Measurements from ENCODE around the gene EEF1AKMT3. TPM values are rescaled to one million over a fixed set of nuclear protein-coding genes. Genes with fewer than 3 reads are reported as not detected.

The EEF1AKMT3 gene
- total and polyA plus RNA-seq, 9 of the 15 experiments (the other 6 are each of a cell fraction or from before 2014, with no cell fraction given): 4.1 to 17.2 (median 7.9) TPM

GRCh38 chr12:57826400-57826799 is 54.0 kb downstream of the EEF1AKMT3 start (continued):
- TF ChIP-seq ZBTB49 (CRISPR knock-in tag; IDR thresholded peaks at IDR 0.05; ENCODE audit: borderline replicate concordance) (no peak), ARNT (IDR thresholded peaks at IDR 0.05) (no peak), TGIF2 (CRISPR knock-in tag; IDR thresholded peaks at IDR 0.05) (no peak), RBM14 (IDR thresholded peaks at IDR 0.05; ENCODE audit: borderline replicate concordance, insufficient read depth, low read depth, low read length) (no peak), MTA1 (IDR thresholded peaks at IDR 0.05; ENCODE audit: borderline replicate concordance) (no peak), ZNF384 (IDR thresholded peaks at IDR 0.05; ENCODE audit: low read depth, low read length) (no peak), RREB1 (CRISPR knock-in tag; IDR thresholded peaks at IDR 0.05) (no peak), GABPB1 (CRISPR knock-in tag; IDR thresholded peaks at IDR 0.05) (no peak), E2F1 (CRISPR knock-in tag; IDR thresholded peaks at IDR 0.05) (no peak), CREM (IDR thresholded peaks at IDR 0.05; ENCODE audit: low read depth) (no peak), ELF4 (CRISPR knock-in tag; IDR thresholded peaks at IDR 0.05) (no peak), SPI1 (IDR thresholded peaks at IDR 0.05; ENCODE audit: borderline replicate concordance, low read depth, low read length) (no peak), ZNF77 (CRISPR knock-in tag; IDR thresholded peaks at IDR 0.05) (no peak)

Data from K562 (cell line).